ENCODE measurements around the gene DTX4. TPM values are rescaled to one million over a fixed set of nuclear protein-coding genes. Genes with fewer than 3 reads are reported as not detected.

The DTX4 gene
- total RNA-seq, 2 donors from 2014 or later, result 4.7 to 8.8 TPM

GRCh38 chr11:59197991-59198390, 26.1 kb downstream of the DTX4 start:
- no peaks in the 10 kb centered on the region for H3K27me3 ChIP-seq (replicated peaks; ENCODE audit: insufficient read depth)
- H3K36me3 ChIP-seq, result no peaks in the 10 kb centered on the region
- no peak for TF ChIP-seq CTCF (IDR thresholded peaks at IDR 0.05)
- peak; percentile 65 for ATAC-seq (ENCODE audit: insufficient number of reproducible peaks, low FRiP score, low read depth)
- no peak overlapping the region for H3K27ac ChIP-seq
- peaks cover 3 to 36% of the 10 kb centered on the region in 2 donors for H3K4me1 ChIP-seq (ENCODE audit: control insufficient read depth in 1 of 2, low read depth in 2 of 2)
- H3K4me3 ChIP-seq, result no peak overlapping the region
- H3K9me3 ChIP-seq, result no peaks in the 10 kb centered on the region
- peak; percentile 71 for DNase-seq (ENCODE audit: low spot score)

GRCh38 chr11:59198726-59199125, 26.8 kb downstream of the DTX4 start:
- peak overlapping the region in 1 of 2 donors; percentile 16 for H3K27ac ChIP-seq
- H3K36me3 ChIP-seq, result no peaks in the 10 kb centered on the region
- H3K4me3 ChIP-seq, result no peak overlapping the region
- H3K4me1 ChIP-seq (ENCODE audit: control insufficient read depth in 1 of 2, low read depth in 2 of 2), result peaks cover 3 to 36% of the 10 kb centered on the region in 2 donors
- no peak for TF ChIP-seq CTCF (IDR thresholded peaks at IDR 0.05)
- no peaks in the 10 kb centered on the region for H3K9me3 ChIP-seq
- H3K27me3 ChIP-seq (replicated peaks; ENCODE audit: insufficient read depth), result no peaks in the 10 kb centered on the region
- ATAC-seq (ENCODE audit: insufficient number of reproducible peaks, low FRiP score, low read depth) (no peak), DNase-seq (ENCODE audit: low spot score) (no peak)

- TF ChIP-seq CTCF (IDR thresholded peaks at IDR 0.05), result no peak
- no peak for DNase-seq (ENCODE audit: low spot score)
- no peak for ATAC-seq (ENCODE audit: insufficient number of reproducible peaks, low FRiP score, low read depth)
- H3K9me3 ChIP-seq, result no peaks in the 10 kb centered on the region
- no peak overlapping the region for H3K4me3 ChIP-seq
- H3K36me3 ChIP-seq, result no peaks in the 10 kb centered on the region
- H3K4me1 ChIP-seq (ENCODE audit: control insufficient read depth in 1 of 2, low read depth in 2 of 2), result peaks cover 3 to 36% of the 10 kb centered on the region in 2 donors
- H3K27ac ChIP-seq, result peak overlapping the region in 1 of 2 donors; percentile 16
- no peaks in the 10 kb centered on the region for H3K27me3 ChIP-seq (replicated peaks; ENCODE audit: insufficient read depth)
Observed at GRCh38 chr11:59199546-59200422, 27.9 kb downstream of the DTX4 start.

- H3K4me3 ChIP-seq, result no peak overlapping the region
- no peaks in the 10 kb centered on the region for H3K27me3 ChIP-seq (replicated peaks; ENCODE audit: insufficient read depth)
- TF ChIP-seq CTCF (IDR thresholded peaks at IDR 0.05), result no peak
- H3K27ac ChIP-seq, result peak overlapping the region in 1 of 2 donors; percentile 16
- ATAC-seq (ENCODE audit: insufficient number of reproducible peaks, low FRiP score, low read depth) (no peak), DNase-seq (ENCODE audit: low spot score) (no peak)
- no peaks in the 10 kb centered on the region for H3K9me3 ChIP-seq
- peaks cover 3 to 36% of the 10 kb centered on the region in 2 donors for H3K4me1 ChIP-seq (ENCODE audit: control insufficient read depth in 1 of 2, low read depth in 2 of 2)
- H3K36me3 ChIP-seq, result no peaks in the 10 kb centered on the region
Observed at GRCh38 chr11:59200423-59200746, 28.5 kb downstream of the DTX4 start.

GRCh38 chr11:59201353-59201752, 29.4 kb downstream of the DTX4 start:
- TF ChIP-seq CTCF (IDR thresholded peaks at IDR 0.05), result no peak
- Histone ChIP-seq H3K9me3 (no peaks in the 10 kb centered on the region), H3K36me3 (no peaks in the 10 kb centered on the region), H3K4me1 (ENCODE audit: control insufficient read depth in 1 of 2, low read depth in 2 of 2) (peaks cover 3 to 36% of the 10 kb centered on the region in 2 donors), H3K4me3 (no peak overlapping the region), H3K27me3 (replicated peaks; ENCODE audit: insufficient read depth) (no peaks in the 10 kb centered on the region), H3K27ac (no peak overlapping the region)
- DNase-seq (ENCODE audit: low spot score) (no peak), ATAC-seq (ENCODE audit: insufficient number of reproducible peaks, low FRiP score, low read depth) (no peak)

All from thoracic aorta (tissue), 2 donors.